Vagina (tissue), 2 donors: Measurements from ENCODE around the gene PMEPA1.

ENCODE experiments used
- POLR2AphosphoS5 ChIP-seq, 2 donors: sonication (generic); formaldehyde crosslinking; IDR thresholded peaks; one replicate each; pipeline ENCODE4 v1.9.0; 2017; ENCODE audit warnings: antibody characterized with exemption in 2 of 2, mild to moderate bottlenecking in 2 of 2, low read depth in 1 of 2; ENCODE audit not compliant: insufficient read depth in 1 of 2
- TF ChIP-seq, protein P1 (sequence below), 3 experiments: fragments of 450-650 bp in 2 of 3; fragments of 200-600 bp in 1 of 3; sonication (generic) in 1 of 3; IDR thresholded peaks; one replicate each; pipeline ENCODE4 v1.5.1; 2017 to 2019; ENCODE audit warnings: antibody characterized with exemption in 3 of 3, mild to moderate bottlenecking in 2 of 3, moderate library complexity in 2 of 3

DNA sequence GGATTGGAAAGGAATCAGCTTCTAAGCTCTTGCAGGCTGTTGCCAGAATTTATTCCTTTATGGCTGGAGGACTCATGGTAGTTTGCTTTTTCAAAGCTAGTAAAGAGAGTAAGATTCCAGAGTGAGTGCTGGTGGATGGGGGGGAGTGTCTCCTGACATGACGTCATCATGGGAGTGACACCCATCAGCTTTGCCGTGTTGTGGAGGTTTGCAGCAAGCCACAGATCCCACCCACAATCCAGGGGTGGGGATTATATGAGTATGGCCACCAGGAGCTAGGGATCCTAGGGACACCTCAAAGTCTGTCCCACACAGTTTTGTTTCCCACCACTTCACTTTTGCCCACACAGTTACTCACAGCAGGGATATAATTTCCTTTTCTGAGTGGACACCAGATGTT, 28.7 kb upstream of the PMEPA1 start:
- TF ChIP-seq, protein P1, sequence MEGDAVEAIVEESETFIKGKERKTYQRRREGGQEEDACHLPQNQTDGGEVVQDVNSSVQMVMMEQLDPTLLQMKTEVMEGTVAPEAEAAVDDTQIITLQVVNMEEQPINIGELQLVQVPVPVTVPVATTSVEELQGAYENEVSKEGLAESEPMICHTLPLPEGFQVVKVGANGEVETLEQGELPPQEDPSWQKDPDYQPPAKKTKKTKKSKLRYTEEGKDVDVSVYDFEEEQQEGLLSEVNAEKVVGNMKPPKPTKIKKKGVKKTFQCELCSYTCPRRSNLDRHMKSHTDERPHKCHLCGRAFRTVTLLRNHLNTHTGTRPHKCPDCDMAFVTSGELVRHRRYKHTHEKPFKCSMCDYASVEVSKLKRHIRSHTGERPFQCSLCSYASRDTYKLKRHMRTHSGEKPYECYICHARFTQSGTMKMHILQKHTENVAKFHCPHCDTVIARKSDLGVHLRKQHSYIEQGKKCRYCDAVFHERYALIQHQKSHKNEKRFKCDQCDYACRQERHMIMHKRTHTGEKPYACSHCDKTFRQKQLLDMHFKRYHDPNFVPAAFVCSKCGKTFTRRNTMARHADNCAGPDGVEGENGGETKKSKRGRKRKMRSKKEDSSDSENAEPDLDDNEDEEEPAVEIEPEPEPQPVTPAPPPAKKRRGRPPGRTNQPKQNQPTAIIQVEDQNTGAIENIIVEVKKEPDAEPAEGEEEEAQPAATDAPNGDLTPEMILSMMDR (IDR thresholded peaks at IDR 0.05), result no peak
- TF ChIP-seq POLR2AphosphoS5 (IDR thresholded peaks at IDR 0.05; ENCODE audit: insufficient read depth in 1 of 2, low read depth in 1 of 2), result no peak
